Stimulated activated naive CD4-positive, alpha-beta T cell (primary cell): Measurements from ENCODE around the gene OR7G3.

ENCODE experiments used
- DNase-seq, 6 experiments: peaks; one replicate each; lab custom pipeline; 2025; lab: John Stamatoyannopoulos, UW

OR7G3 gene

DNA sequence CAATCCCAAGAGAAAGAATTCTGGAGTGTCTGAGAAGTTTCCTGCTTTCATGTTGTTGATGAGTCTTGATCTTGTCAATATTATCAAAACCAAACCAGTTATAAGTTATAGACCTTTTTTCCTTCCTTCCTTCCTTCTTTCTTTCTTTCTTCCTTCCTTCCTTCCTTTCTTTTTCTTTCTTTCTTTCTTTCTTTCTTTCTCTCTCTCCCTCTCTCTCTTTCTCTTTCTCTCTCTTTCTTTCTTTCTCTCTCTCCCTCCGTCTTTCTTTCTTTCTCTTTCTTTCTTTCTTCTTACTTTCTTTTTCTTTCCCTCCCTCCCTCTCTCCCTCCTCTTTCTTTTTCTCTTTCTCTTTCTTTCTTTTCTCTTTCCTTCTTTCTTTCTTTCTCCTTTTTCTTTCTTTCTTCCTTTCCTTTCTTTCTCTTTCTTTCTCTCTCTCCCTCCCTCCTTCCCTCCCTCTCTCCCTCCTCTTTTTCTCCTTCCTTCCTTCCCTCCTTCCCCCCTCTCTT lies at the start of gene OR7G3:
TSS of gene OR7G3 (minus strand) at position 51 of the 506 bp plus-strand sequence. CDS start at position 51, 0 bp downstream.
- DNase-seq: no peak

DNA sequence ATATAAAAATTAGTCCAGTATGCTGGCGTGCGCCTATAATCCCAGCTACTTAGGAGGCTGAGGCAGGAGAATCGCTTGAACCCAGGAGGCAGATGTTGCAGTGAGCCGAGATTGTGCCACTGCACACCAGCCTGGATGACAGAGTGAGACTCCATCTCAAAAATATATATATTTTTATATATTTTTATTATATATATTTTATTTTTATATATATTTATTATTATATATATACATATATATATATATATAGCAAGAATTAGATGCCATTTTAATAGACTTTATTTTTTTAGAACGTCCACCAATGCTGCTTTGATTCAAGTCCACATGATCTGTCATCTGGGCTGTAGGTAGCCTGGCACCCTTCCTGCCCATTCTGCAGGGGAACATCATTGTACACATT lies 48.6 kb upstream of the OR7G3 start:
- no peak for DNase-seq

- DNase-seq: no peak
Observed at GRCh38 chr19:9171393-9171991, 44.7 kb upstream of the OR7G3 start.

DNA sequence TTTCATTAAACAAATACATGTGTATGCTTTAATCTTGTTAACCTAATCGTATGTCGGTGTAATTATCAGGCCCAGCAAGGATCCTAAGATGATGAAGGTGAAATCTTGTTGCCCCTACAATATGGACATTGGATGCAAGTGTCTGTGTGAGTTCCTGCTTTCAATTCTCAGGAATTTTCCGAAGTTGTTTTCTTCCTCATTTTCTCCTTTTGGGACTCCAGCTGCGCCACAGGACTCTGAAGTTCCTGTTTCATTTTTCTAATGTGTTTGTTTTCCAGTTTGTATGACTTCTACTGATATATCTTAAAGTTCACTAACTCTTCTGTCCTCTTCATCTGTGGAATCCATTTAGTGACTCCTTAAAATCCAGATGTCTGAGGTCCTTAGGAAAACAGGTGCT lies 40.1 kb upstream of the OR7G3 start:
- no peak for DNase-seq

DNA sequence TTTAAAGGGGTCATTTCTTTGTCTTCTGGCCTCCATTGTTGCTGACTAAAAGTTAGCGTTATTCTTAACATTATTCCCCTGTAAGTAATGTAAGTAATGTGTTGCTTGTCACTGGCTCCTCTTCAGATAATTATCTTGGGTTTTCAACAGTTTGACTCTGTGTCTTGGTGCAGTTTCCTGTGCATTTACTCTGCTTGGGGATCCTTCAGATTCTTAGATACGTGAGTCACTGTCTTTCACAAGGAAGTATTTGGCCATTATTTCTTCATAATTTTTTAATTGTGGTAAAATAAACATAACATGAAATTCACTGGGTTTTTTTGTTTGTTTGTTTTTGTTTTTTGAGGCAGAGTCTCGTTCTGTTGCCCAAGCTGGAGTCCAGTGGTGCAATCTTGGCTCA lies 38.5 kb upstream of the OR7G3 start:
- no peak for DNase-seq

GRCh38 chr19:9161427-9161826 lies 34.7 kb upstream of the OR7G3 start:
- DNase-seq: no peak

DNA sequence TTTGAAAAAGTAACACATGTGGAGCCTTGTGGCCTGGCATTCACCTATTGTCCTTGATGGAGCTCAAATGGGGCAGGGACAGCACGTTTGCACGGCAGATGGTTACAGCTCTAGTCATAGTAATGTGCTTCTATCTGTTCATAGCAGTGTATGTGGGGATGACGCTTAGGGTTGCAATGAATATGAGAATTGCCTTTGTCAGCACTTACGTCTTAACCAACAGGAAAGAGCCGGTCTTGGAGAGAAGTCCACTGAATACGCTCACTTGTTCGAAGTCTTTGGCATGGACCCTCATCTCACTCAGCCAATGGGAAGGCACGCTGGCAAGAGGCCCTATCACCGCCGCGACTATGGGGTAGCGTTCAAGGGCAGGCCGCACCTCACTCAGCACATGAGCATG lies 33.1 kb upstream of the OR7G3 start:
- DNase-seq: no peak

- no peak for DNase-seq
Observed at GRCh38 chr19:9156304-9156703, 29.6 kb upstream of the OR7G3 start.

DNA sequence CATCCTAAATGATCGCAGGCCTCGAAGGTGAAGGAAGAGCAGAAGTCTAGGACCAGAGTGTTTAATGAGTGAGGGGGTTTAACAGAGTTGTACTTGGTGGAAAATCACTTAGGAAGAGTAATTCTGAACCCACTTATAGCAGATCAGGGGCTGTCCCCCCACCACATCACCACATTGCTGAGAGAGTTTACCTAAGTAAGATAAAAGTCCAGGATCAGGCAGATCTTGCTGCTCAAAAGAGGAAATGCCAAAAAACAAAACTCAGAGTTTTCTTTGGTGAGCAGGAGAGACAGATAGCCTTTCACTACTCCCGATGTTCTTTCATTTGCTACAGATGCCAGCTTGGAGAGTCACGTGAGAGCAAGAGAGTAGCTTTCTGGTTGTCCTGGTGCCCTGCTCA lies 28.8 kb upstream of the OR7G3 start:
- DNase-seq: no peak

- DNase-seq: no peak
Observed at GRCh38 chr19:9151367-9151766, 24.6 kb upstream of the OR7G3 start.

- DNase-seq: no peak
Observed at GRCh38 chr19:9150650-9151049, 23.9 kb upstream of the OR7G3 start.

GRCh38 chr19:9149997-9150396 lies 23.2 kb upstream of the OR7G3 start:
- no peak for DNase-seq

GRCh38 chr19:9148697-9149096 lies 21.9 kb upstream of the OR7G3 start:
- no peak for DNase-seq

DNA sequence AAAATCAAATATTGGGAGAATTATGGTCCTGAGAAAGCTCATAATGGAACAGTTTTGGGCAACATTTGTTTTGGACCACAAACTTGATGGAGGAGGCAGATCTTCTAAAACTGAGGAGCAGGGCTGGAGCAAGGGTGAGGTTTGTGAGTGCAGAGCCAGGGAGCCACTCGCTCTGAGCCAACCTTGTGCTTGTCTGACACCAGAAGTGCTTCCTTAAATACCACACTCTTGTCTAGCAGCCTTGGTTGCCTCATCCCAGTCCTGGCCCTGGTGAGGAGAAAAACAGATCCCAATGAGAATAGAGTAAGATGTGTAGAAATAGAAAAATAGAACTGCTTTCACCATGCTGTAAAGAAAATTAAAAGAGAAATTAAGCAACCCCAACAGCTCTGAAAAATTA lies 20.1 kb upstream of the OR7G3 start:
- no peak for DNase-seq

DNA sequence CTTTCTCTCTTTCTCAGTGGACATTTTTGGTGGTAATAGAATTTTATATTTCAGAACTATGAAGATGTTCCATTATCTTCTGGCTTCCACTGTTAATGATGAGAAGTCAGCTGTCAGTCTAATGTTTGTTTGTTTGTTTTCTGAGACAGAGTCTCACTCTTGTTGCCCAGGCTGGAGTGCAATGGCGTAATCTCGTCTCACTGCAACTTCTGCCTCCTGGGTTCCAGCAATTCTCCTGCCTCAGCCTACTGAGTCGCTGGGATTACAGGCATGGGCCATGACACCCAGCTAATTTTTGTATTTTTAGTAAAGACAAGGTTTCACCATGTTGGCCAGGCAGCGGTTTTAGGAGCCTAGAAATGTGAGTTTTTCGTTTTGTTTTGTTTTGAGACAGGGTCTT lies 18.2 kb upstream of the OR7G3 start:
- no peak for DNase-seq

DNA sequence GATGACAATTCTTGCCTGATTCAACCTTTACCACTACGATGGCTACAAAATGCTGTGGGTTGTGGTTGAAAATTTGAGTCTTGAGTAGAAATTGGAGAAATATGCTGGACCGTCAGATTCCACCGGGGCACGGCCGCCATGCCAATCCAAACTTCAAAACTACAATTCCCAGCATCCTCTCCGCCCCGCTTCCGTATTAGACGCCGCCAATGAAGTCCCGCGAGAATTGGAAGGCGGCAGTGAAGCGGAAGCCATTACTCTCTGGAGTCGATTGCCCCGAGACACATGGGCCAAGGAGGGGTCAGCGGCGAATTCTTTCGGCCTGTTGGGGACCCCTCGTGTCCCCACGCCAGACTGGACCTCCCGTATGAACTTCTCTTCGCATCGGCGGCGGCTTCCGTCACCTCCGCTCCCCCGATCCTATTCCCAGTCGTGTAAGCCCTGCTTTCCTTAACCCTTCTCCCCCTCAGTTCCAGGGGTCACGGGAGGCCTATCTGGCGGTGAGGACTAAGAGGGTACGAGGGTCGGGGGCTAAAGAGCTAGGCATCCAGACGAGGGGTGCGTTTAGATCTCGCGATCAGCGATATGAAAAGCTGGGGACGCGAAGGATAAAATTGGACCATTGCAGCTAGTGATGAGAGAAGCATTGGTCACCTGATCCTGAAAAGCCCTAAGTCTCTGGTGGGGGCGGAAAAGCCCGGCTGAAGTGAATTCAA lies 13.6 kb upstream of the OR7G3 start, which contains the start of gene ZNF317:
TSS of gene ZNF317 (plus strand) at position 239 of the 716 bp plus-strand sequence. CDS start 15,620 bp downstream, outside the sequence.
- DNase-seq: peak; percentile 72 to 91 (median 84)

GRCh38 chr19:9139609-9140158 lies 12.9 kb upstream of the OR7G3 start:
- no peak for DNase-seq

DNA sequence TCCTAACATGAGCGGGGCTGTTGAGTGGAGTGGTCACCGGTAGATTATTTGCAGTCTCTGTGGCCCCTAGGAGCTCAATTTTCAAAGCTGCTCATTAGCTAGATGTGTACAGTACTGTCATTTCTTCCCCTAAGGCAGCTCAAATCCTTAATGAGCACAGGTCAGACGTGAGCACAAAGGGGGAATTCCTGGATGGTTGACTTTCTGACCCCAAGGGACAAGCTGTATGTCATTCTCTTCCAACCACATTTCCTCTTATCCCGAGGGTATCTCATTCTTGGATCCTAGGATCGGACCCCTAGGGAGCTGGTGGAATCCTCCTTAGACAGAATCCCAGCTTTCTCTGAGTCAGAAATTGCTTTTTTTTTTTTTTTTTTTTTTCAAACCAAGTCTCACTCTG lies 5.7 kb upstream of the OR7G3 start:
- DNase-seq: no peak

- DNase-seq: no peak
Observed at GRCh38 chr19:9130965-9131364, 4.2 kb upstream of the OR7G3 start.

DNA sequence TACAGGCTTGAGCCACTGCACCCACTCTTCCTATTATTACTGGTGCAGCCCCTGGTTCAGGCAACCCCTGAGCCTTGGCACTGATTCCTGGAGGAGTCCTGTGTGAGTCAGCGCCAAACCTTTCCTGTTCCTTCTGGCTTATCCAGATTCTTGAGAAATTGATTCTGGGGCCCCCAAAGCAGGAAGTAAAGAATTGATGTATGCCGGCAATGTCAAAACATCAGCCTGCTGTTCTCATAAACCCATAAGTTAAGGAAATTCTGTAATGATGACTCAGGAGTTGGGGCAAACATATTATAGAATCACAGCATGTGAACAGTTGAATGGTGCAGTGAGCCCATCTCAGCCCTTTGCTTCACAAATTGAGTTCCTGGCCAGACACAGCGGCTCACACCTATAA lies 1.4 kb upstream of the OR7G3 start:
- DNase-seq: no peak

GRCh38 chr19:9116547-9116946 lies 10.2 kb downstream of the OR7G3 start:
- DNase-seq: no peak

DNA sequence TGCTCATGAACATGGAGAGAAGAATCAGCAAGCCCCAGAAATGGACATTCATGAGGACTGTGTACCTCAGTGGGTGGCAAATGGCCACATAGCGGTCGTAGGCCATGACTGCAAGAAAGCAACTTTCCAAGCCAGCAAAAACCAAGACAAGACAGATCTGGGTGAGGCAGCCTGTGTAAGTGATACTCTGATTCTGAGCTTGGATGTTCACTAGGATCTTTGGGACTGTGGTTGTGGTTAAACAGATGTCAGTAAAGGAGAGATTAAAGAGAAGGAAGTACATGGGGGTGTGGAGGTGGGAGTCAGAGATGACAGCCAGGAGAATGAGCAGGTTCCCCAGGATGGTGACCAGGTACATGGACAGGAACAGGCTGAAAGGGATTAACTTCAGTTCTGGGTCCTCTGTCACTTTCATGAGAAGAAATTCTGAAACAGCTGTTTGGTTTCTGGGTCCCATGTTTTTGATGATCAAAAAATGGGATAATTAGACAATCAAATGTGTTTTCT lies 11.4 kb downstream of the OR7G3 start, which contains the start of gene OR7G1:
TSS of gene OR7G1 (minus strand) at position 457 of the 507 bp plus-strand sequence. CDS start at position 457, 0 bp downstream.
- DNase-seq: no peak

DNA sequence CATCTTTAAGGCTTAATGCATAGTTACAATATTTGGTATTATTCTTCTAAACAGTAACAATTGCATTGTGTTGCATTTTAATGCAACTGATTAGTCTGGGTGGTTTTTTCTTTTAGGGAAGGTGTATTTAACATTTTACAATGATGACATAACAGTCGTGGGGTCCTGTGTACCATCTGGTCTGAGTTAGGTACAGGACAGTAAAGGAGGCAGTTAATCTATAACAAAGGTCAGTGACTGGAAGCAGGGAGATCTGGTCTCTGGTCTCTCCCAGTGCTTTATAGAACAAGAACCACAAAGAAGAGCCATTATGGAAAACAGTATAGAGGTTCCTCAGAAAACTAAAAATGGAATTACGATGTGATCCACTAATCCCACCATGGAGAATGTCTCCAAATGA lies 16.8 kb downstream of the OR7G3 start:
- DNase-seq: no peak
